NT2/D1 (cell line): ENCODE data around the gene SSBP2.

Experiments used
- SUZ12 ChIP-seq: IDR thresholded peaks from 2 replicates; pipeline ENCODE4 v1.6.1; 2011; ENCODE audit not compliant: insufficient read length, insufficient read depth; ENCODE audit errors: extremely low read depth
- ZNF274 ChIP-seq: IDR thresholded peaks from 2 replicates; pipeline ENCODE4 v1.6.1; 2011; ENCODE audit warnings: mild to moderate bottlenecking, low read depth, low read length

- no peak for TF ChIP-seq ZNF274
- no peak for TF ChIP-seq SUZ12
Measured at GRCh38 chr5:81429363-81429762, 321.5 kb downstream of the SSBP2 start.
